Measurements from ENCODE around the gene KIF3A.

KIF3A gene

DNA sequence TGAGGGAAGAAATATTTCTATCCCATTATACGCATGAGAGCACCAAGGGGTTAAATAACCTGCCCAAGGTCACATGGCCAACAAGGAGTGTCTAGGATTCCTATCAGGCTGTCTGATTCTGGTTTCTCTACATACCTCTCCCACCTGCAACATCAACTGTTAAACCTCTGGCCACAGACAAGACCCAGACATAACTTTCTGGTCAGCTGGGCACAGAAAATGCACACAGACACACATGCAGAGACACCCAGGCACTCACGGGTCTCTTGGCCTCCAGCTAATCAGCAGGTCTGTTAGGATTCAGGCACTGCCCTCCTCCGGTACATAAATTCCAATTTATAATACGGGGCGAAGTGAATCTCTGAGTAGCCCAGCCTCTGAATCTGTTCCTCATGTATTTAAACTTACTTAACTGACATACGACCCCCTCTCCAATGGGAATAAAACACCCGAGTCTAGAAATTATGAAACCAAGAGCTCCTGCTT is 38.2 kb upstream of the KIF3A start:
- FAIRE-seq, result no peak
- DNase-seq (ENCODE audit: insufficient read length, low spot score), result no peak
- TF ChIP-seq POLR2A (IDR thresholded peaks at IDR 0.05; ENCODE audit: low read depth, low read length), result no peak

DNA sequence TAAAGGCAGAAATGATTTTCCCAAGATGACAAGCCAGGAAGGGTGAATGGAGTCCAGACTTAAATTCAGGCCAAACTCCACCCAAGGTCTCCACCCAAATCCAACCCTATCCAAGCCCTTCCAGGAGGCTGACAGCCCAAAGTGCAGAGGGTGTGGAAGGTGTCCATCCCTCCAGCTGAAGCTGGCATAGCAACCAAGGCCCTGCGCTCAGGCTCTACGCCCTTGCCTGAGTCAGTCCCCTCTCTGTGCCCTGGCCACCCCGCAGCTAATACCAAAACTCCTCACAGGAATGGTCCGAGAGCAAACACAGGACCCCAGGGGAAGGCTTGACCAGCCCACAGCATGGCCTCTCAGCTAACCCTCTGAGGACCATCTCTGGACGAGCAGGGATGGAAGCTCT is 37.5 kb upstream of the KIF3A start:
- DNase-seq (ENCODE audit: insufficient read length, low spot score) (no peak), FAIRE-seq (no peak)
- no peak for TF ChIP-seq POLR2A (IDR thresholded peaks at IDR 0.05; ENCODE audit: low read depth, low read length)

- DNase-seq (ENCODE audit: insufficient read length, low spot score) (no peak), FAIRE-seq (no peak)
- TF ChIP-seq POLR2A (IDR thresholded peaks at IDR 0.05; ENCODE audit: low read depth, low read length), result no peak
Measured at GRCh38 chr5:132774406-132774805, 37.1 kb upstream of the KIF3A start.

GRCh38 chr5:132773601-132774355 is 36.4 kb upstream of the KIF3A start:
- TF ChIP-seq POLR2A (IDR thresholded peaks at IDR 0.05; ENCODE audit: low read depth, low read length), result no peak
- FAIRE-seq (no peak), DNase-seq (ENCODE audit: insufficient read length, low spot score) (no peak)

DNA sequence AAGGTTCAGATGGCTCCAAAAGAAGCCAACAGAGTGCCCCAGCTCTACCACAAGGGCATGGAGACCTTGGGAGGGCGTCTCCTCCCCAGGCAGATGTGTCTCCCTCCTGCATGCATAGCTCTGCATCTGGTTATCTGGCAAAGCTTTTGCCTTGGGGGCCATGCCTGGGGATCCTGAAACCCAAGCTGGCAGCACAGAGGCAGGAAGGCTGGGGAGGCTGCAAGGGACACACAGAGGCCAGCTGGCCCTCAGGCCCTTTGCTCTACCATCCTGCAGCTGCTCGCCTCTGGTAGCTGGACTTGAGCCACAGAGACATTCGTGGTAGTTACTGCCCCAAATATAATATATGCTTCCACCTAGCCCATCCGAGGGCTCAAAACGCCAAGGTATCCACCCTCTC is 35.8 kb upstream of the KIF3A start:
- DNase-seq (ENCODE audit: insufficient read length, low spot score) (no peak), FAIRE-seq (no peak)
- no peak for TF ChIP-seq POLR2A (IDR thresholded peaks at IDR 0.05; ENCODE audit: low read depth, low read length)

DNA sequence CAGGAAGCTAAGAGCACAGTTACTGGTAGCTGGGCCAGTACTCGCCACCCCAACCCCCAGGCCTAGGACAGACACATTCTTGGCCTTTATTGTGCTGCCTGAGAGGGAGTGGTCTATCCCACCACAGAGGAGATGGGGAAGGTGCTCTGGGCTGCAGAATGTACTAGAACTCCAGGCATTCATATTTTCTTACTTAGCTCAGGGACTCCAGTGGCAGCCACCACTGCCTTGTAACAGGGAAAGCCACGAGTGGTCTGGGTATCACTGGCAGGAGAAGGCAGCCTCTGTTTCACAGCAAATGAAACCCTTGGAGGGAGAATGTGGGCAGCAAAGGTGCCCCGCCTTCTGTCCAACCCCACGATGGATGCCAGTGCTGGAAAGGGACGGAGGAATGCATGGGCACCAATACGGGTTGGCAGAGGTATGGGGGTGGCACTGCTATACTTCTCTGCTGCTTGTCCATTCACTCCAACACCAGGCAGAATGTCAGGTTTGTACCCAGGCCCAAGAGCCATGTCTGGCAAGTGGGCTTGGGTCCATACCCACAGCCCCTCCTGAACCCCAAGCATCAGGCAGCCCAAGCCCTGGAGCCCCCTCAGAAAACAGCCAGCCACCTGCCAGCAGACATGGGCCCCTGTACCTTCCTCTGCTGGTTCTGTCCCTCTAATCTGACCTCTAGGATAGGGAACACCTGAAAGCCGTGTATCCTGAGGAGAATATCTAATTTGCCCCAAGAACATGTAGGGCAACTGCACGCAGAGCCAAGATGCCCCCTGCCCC is 35.1 kb upstream of the KIF3A start:
- DNase-seq (ENCODE audit: insufficient read length, low spot score) (no peak), FAIRE-seq (no peak)
- TF ChIP-seq POLR2A (IDR thresholded peaks at IDR 0.05; ENCODE audit: low read depth, low read length), result no peak

DNA sequence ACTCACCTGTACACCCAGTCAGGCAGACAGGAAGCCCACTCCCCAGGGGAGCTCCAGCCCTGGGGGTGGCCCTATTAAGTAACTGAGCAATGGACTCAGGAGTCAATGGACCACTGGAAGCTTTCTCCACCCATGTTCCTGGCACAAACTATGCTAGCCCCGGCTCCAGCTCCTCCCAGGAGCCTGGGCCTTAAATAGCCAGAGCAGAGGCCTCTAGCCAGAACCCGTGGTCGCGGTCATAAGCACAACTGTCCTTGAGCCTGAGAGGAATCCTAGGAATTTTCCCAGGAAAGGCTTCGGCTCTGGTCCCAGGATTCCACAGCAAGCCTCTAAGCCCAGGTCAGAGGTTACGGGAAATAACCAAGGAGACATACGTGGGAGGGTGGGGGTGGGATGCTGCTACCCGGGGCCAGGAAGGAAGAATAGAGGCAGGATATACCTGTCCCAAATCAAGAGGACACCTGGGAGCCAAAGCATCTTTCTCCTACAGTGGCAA is 34.2 kb upstream of the KIF3A start:
- DNase-seq (ENCODE audit: insufficient read length, low spot score) (no peak), FAIRE-seq (no peak)
- TF ChIP-seq POLR2A (IDR thresholded peaks at IDR 0.05; ENCODE audit: low read depth, low read length), result no peak

DNA sequence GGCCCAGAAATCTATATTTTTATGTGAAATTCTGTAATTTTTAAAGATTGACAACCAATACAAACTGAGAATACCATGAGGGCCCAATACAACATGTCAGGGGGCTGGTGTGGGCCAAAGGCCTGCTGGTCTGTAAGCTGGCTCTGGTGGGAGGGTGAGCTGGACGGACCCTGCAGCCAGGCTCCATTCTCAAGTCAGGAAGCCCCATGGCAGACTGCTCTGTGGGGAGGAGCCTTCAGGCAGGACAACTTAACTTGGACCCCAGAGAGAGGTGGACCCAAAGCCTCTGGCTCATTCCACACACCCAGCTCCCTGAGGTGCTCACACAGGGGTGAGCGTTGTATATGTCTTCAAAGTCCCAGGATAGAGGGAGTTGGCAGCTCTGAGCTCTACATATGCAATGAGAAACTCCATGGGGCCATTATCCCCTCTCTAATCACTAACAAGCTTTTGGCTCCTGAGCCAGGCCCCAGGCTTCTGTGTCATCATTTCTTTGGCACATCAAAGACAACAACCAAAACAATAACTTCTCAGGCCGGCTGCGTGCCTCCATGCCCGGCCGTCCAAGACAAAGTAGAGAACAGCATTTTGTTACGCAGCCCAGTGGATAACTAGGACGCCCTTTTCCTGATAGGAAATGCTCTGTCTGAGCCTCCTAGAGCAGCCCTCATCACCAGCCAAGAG is 33.3 kb upstream of the KIF3A start:
- FAIRE-seq (no peak), DNase-seq (ENCODE audit: insufficient read length, low spot score) (no peak)
- TF ChIP-seq POLR2A (IDR thresholded peaks at IDR 0.05; ENCODE audit: low read depth, low read length), result no peak

DNA sequence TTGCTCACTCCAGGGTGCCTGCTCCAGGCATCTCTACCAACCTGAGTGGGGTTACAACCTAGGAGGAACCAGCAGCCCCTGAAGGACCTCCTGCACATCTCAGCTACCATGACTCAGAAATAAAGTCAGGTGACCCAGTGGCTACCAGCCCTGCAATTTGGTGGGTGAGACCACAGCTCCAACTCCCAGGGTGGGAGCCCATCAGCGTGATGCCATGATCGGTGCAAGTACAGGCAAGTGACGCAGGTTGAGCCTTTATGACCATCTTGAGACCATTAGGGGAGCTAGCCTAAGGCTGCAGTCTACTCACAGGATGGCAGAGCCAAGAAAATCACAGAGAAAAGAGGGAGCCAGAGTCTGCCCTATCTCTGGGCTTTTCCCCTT is 31.1 kb upstream of the KIF3A start:
- TF ChIP-seq POLR2A (IDR thresholded peaks at IDR 0.05; ENCODE audit: low read depth, low read length), result no peak
- DNase-seq (ENCODE audit: insufficient read length, low spot score) (no peak), FAIRE-seq (no peak)

DNA sequence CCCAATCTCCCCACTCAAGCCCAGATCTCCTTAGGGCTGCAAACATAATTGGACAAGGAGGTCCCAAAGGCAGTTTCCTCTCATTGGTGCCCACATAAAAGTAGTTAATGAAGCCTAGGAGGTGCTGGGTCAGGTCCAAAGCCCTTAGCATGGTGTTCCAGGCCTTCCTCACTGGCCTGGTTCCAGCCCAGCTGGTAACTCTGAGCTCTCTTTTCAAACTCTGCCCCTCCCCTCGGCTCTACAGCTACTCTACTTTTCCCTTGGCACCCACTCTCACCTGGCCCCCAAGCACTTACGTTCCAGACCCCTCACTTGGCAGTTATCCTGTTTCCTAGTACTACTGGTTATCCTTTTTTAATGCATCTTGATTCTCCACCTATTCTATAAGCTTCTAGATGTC is 29.8 kb upstream of the KIF3A start:
- FAIRE-seq (no peak), DNase-seq (ENCODE audit: insufficient read length, low spot score) (no peak)
- TF ChIP-seq POLR2A (IDR thresholded peaks at IDR 0.05; ENCODE audit: low read depth, low read length), result no peak

DNA sequence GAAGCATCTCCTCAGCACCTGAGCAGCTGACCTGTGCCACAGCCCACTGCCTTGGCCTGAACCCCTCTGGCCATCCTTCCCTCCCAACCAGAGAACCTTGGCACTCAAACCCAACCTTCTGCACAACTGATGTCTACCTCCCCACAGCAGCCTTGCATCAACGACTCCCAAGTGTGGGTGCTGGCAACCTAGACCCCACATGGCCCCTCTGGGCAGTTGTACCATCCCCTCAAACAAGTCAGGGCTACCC is 29.4 kb upstream of the KIF3A start:
- FAIRE-seq, result no peak
- no peak for DNase-seq (ENCODE audit: insufficient read length, low spot score)
- TF ChIP-seq POLR2A (IDR thresholded peaks at IDR 0.05; ENCODE audit: low read depth, low read length), result no peak

GRCh38 chr5:132766020-132766805 is 28.9 kb upstream of the KIF3A start:
- DNase-seq (ENCODE audit: insufficient read length, low spot score), result no peak
- no peak for TF ChIP-seq POLR2A (IDR thresholded peaks at IDR 0.05; ENCODE audit: low read depth, low read length)
- no peak for FAIRE-seq

DNA sequence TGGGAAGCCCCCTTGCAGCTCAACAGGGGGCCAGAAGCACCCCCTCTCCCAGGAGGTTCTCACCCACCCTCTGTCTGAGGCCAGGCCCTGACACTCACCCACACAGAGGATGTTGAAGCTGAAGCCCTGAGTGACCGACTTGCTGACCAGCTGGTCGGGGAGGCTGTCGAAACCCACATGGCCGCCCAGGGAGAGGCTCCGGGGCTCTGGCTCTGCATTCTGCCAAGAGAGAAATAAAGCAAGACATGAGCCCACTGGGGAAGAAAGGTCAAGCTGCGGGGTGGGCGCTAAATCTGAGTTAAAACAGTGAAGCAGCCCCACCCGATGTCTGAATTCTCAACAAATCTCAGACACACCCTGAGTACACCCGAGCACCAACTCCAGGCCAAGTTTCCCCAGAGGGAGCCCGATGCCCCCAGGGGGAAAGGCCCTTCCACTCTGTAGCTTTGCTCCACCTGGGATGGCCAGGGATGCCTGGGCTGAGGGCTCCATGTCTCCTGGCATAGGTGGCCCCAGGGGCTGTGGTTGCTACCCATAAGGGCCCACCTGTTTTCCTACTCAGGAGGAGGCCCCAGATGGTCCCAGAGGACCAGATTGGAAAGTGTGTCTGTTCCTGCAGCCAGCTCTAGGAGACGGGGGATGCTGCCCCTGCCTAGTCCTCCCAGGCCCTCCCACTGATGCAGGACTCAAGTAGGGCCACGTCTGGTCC is 28.1 kb upstream of the KIF3A start:
- no peak for TF ChIP-seq POLR2A (IDR thresholded peaks at IDR 0.05; ENCODE audit: low read depth, low read length)
- DNase-seq (ENCODE audit: insufficient read length, low spot score) (no peak), FAIRE-seq (no peak)
